Endothelial cell of hepatic sinusoid (primary cell): ENCODE results near the gene VMAC.

Source experiments
- in situ Hi-C: cut with HindIII; loops from 2 replicates; pipeline ENCODE4 v1.10.0; 2017; ENCODE audit warnings: low sequenced_read_pairs

Gene VMAC

DNA sequence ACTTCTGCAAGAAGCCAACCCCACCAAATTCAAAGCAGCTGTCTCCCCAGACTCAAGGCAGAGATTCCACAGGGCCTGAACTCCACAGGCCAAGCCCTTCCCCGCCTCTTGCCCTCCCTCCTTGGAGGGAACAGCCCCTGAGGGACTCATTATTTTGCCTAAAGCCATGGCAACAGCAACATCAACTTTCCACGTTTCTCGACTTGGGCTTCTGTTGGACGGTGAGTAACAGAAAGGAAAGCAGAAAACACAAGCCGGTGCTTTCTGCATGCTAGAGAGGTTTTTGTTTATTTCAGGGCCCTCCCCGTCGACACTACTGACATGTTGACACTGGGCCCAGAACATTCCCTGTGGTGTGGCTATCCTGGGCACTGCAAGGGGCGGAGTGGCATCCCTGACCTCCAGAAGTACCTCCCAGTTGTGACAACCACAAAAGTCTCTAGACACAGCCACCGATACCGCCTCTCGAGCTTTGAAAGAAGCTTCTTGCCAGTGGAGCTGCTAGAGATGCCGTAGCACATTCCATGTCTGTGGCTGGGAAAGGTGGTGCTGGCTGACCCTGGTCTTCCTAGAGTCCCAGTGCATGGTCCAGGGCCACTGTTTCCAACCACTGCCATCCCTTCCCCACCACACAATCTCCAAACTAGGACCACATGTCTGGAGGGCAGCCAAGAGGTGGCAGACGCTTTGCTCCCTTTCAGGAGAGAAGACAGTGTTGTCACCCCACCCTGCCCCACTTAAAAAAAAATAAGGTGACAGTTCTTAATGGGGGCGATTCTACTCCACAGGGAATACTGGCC, 22.2 kb downstream of the VMAC start:
- in situ Hi-C loops = loop anchor here (5.0 kb wide), 1 partner anchor 35 kb away; no protein-coding TSS in a partner anchor

DNA sequence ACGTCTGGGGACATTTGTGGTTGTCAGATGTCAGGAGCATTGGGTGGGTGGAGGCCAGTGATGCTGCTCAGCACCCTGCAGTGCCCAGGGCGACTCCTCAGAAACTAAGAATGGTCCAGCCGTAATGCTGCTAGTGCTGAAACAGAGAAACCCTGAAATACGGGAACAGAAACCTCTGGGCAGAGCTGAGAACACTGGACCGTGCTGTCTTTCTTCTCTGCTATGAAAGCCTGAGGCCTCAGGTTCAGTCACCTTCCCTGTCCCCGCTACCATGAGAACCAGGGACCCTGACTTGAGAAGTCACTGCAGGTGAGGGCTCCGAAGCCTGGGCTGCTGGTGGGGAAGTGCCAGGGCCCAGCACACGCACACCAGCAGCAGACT, 22.8 kb downstream of the VMAC start:
- in situ Hi-C loops = loop anchor here (5.0 kb wide), 1 partner anchor 35 kb away; no protein-coding TSS in a partner anchor

DNA sequence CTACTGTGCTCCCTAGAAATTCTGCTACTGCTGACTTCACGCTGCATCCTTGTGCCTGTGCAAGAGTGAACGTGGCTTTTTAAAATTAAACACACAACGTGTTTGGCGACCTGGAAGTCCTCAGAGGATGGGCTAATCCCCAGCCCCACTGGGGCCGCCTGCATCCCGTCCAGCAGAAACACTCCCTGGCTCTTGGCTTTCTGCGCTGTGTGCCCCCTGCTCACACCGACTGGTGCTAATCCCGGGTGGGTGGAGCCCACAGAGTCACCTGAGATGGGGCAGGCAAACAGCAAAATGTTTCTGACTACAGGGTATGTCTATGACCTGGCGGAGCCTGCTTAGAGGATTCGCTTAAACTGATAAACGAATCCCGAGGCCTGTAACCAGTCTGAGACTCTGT, 24.5 kb downstream of the VMAC start:
- in situ Hi-C loops = loop anchor here (5.0 kb wide), 1 partner anchor 33 kb away; no protein-coding TSS in a partner anchor

DNA sequence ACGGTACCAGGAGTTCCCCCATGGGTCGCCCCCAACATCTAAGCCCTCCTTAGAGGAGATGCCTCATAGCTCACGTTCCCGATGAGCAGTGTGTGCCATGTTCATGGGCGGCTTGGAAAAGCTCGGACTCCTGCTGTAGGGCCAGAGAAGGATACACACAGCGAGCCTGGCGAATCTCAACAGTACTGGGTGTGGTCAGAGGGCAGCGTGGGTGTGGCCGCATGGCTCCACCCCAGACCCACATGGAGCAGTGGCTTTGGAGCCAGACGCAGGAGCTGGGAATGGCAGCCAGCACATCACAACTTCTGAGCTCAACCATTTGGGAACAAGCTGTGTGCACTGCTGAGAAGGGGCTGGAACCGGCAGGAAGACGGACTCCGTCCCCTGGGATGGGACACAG, 25.0 kb downstream of the VMAC start:
- in situ Hi-C loops = loop anchor here (5.0 kb wide), 2 partner anchors 33 to 77 kb away; partner anchors contain the start of gene FUT3

DNA sequence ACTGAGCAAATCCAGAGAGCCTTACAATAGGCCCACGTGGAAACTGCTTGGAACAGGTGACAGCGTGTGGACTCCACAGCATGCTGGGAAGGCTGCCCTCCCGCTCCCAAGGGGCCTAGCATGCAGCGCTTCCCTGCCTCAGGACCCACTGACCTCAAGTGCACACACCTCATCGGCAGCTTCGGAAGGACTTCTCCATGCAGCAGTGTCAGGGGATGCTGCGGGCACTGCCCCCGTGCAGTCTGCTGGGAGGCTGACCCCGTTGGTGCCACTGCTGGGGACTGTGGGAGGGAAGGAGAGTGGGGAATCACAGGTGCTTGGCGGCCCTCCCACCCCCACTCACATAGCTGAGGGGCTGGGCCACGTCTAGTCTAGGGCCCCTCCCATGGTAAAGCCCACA, 26.6 kb downstream of the VMAC start:
- in situ Hi-C loops = loop anchor here (5.0 kb wide), 1 partner anchor 79 kb away; the partner anchor contains the start of gene FUT3

DNA sequence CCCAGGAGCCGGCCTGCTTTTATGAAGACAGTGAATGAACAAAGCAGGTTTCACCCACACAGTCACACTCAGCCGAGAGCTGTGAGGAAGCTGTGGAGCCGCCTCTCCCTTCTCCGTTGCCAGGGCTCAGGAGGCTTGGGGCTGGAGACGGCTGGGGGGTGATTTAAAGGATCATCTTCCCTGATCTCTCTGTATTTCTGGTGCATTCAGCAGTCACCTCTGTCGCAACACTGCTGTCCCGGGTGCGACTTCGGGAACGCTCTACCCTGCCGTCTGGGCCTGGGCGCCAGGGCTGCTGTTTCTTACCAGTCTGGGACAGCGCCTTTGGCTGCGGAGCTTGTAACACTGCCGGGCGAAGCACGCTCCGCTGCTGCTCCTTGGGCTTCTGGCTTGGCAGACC, 27.5 kb downstream of the VMAC start:
- in situ Hi-C loops = loop anchor here (5.0 kb wide), 1 partner anchor 80 kb away; the partner anchor contains the start of gene FUT3

DNA sequence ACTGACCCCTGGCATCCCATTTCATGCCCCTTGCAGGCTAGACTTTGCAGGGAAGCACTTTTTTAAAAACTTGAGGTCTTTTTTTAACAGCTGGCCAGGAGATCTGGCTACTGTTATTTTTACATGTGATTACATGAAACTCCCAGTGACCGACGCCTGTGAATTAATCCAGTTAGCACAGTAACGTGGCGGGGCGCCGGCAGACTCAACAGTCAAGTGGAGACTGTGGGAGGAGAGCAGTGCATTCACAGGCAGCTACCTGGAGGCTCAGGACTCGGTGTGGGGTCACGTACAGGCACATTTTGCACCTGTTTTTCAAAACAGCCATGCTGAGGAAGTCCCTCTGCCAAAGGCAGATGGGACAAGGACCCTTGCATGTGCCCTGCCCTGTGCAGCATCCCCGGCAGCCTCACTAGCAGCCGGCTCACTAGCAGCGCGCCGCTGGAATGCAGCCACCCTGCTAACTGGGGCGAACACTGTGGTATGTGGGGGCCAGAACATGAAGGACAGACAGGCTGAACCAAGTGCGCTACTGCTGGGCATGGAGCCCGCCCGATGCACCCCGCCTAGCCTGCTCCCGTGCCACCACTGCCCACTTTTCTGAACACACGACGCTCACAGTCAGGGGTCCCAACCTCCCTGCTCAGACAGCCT, 28.1 kb downstream of the VMAC start:
- in situ Hi-C loops = loop anchor here (5.0 kb wide), 1 partner anchor 80 kb away; the partner anchor contains the start of gene FUT3

DNA sequence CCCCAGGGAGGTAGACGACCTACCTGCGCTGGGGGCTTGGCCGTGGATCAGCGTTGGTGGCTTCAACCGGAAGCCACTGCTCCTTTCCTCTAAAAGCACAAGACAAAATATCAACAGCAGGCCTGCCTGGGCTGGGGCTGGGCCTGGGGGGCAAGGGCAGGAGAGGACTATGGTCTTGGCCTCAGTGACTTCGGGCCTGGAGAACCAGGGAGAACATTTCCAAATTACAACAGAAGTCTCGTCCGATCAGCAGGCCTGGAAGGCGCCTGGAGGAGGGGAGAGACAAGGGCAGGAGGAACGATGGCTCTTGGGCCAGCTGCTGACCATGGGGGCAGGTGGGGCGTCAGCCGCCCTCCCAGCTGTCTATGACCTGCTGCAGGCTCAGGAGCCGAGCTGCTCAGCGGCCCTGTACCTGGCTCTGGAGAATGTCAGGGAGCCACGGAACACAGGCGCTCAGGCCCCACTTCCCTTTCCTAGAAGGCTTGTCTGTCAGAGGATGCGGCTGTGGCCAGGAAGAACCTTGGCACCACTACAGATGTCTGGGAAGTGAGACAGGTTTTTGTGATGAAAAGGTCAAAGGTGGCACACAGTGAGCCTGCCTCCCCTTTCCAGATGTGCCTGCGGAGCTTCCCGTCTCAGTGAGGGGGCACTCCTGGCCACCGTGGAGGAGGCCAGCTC, 28.9 kb downstream of the VMAC start:
- in situ Hi-C loops = loop anchor here (5.0 kb wide), 1 partner anchor 81 kb away; the partner anchor contains the start of gene FUT3

DNA sequence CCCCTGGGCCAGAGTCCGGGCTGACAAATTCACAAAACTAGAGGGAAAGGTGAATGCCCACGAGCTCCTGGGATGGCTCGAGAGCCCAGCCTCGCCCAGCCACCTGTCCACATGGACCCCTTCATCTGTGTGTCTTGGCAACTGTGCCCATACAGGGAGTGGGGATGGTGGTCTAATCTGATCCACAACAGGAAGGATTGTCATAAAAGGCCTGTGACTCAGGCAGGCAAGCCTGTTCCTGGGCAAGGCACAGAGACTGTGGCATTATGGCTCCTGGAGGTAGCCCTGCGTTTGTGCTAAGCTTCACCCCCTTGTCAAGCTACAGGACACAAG, 29.4 kb downstream of the VMAC start:
- in situ Hi-C loops = loop anchor here (5.0 kb wide), 1 partner anchor 82 kb away; the partner anchor contains the start of gene FUT3

DNA sequence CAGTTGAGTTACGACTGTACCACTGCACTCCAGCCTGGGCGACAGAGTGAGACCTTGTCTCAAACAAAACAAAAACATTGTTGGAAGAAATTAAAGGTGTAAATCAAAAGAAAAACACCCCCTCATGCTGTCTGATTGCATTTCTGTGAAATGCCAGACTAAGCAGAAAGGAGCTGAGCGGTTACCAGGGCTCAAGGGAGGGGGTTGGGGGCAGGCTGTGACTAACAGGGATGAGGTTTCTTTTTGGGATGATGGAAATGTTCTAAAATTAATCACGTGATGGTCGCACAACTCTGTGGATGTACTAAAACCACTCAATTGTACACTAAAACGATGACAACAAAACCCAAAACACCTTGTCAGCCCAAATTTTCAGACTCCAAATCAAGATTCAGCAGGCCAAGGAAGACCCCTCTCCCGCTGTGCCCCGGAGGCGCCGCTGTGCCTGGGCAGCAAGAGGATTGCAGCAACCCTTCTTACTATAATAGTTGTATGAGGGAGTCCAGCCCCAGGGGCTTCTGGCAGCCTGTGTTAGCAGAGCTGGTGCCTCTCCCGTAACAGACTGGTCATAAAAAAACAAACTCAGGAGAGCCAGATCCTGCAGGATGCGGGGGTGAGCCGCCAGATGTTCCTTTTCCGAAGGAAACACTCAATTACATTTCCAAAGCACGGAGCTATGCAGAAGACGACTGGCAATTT, 30.3 kb downstream of the VMAC start:
- in situ Hi-C loops = loop anchor here (5.0 kb wide), 1 partner anchor 83 kb away; the partner anchor contains the start of gene FUT3

DNA sequence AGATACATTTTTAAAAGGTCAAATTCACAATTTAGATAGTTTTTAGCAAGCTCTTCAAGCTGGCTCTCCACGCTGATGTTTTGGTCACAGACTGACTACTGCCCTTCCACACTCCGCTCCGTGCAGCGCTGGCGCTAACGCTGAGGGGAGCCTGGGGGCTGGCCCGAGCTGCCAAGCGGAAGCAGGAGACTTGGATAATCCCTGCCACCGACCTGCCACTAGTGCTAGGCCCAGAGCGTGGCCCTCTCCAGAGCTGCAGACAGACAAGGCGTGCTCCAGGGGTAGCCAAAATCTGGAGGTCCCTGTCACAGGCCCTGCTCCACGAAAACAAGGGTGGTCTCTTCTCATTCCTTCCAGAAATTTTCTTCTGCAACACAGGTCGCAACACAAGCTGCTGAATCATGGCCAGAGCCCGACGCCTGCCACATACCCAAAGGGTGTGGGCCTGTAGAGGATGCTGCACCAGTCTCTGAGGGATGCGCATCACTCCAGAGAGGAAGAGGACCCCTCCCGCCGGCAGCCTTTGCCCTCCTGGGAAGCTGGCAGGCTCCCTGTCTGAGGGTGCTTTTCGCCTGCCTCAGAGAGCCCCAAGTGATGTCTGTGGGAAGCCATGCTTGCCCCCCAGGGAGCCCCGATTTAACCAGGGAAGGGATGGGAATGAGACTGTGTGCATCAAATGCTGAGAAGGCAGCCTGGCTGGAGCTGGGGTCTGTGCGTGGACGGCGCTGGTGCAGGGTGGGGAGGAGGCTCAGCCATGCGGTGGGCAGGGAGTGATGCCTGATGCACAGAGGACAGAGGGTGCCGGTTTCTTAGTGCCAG, 31.0 kb downstream of the VMAC start:
- in situ Hi-C loops = no loop called here

DNA sequence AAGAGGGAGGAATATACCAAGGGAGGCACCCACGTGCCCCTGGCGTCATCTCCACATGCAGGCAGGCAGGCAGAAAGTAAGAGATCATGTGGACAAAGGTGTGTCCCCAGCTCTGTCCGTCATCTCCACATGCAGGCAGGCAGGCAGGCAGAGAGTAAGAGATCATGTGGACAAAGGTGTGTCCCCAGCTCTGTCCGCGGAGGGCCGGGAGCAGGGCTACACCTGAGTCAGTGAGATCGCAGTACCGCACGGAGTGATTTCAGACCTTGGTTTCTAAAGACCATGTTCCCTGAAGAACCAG, 31.6 kb downstream of the VMAC start:
- in situ Hi-C loops = no loop called here

DNA sequence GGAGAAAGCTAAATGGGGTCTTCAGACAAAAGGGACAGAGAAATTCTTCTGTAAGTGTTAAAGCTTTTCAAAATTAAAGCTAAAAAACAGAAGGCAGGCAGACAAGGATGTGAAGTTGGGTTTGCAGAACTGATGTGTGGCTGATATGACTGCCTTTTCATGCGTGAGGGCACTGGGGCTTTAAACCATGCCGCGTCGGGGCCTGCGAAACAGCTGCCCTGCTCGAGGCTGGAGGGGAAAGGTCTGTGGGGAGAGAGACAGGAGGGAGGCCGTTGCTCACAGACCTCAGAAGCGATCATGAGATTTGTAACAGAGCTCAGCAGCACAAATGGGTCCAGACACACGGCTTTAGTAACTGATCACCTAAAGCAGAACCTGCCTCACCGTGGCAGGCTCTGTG, 32.9 kb downstream of the VMAC start:
- in situ Hi-C loops = no loop called here

DNA sequence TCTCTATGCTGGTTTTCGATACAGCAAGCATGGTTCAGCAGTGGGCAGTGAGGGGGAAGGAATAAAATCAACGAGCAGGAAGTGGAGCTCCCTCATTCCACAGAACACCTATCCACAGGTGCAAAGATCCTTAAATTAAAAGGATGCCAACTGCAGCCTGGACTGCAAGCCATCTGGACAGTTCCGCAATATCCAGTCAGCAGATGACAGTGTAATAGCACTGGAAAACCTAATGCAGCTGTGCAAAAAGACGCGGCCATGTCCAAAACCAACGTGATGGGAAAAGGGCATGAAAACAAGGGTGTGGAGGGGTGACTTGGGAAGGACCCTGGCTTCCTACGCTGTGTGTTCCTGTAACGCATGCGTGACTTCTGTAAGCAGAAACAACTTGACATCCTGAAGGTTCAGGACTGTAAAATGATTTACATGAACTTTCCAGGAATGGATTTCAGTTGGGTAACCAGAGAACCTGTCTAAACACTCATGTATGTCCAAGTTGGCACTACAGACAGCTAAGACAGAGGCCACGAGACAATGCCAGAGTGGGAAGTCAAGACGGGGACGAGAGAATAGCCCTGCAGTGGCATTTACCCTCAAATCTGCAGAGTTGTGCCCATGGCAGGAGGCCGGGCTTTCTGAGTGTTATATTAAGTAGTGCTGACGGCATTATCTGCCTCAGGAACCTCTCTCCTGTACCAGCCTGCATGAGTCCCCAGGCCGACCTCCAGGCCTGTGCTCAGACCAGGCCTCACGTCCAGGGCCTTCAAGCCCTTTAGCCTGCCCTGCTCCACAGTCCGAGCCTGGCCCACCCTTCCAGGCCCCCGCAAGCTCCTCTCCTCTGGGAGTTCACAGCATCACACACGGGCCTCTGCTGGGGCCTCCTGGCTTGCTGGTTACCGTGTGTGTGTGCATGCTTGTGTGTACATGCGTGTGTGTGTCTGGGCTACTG, 35.9 kb downstream of the VMAC start:
- in situ Hi-C loops = no loop called here

DNA sequence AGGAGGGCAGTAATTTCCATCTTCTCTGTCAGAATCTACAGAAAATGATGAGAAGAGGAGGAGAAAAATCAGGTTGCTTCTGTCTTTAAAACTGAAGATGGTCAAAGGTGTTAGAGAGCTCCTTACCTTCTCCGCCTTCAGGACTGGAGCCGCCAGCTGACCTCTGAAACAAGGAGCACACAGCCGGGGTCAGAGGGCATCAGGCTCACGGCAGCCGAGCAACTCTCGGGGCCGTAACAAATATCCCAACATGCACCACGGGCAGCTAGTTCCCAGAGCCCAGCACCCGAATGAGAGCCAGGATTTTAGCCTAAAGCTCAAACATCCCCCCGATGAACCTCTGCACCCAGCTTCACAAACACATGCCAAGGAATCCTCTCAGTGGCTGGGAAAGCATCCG, 37.0 kb downstream of the VMAC start:
- in situ Hi-C loops = no loop called here

DNA sequence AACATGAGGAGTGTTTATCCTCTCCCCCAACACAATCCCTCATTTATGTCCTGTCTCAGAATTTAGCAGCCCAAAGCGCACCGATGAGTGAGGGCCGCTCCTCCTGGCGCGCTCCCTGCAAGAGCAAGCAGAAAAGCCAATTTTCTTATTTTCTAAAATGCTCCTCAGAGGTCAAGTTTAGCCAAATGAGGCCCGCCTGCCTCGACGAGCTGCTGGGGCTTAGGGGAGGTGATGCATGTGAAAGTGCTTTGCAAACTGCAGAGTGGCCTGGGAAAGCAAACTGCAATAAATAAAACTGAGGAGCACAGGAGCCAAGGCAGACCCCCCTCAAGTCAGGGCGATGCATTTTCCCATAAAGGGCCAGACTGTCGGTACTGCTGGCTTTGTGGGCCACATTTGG, 38.4 kb downstream of the VMAC start:
- in situ Hi-C loops = no loop called here

DNA sequence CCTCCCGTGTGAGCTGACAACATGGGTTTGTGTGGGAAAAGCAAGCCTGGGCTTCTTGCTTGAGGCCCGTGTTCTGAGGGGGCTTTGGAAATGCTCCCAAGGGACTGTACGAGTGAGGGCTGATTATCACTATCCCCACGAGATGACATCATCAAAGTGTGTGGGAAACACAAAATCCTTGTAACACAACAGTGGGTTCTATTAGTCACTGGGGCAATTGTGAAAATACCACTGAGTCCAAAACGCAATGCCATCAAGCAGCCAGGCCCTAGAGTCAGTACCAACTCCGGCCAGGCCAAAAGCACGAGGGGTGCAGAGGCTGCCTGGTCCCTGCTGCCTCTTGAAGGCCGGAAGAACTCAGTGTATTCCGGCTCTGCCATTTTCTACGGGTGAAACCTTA, 39.0 kb downstream of the VMAC start:
- in situ Hi-C loops = no loop called here

DNA sequence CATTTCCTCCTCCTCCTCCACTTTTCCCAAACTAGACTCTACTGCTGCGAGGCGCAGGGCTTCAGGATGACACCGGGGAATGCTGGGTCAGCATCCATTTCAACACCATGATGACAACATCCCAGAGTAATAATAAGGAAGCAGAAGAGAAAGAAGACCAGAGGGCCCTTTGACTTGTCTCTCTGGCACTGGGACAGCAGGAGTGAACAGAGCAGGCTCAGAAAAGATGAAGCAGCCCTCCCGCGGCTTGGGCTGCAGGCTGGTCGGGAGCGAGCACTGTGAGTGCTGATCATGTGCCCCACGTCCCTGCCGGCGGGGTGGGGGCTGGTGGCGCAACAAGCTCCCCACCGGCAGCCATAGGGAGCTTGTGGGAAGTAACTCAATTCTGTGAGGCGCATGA, 42.8 kb downstream of the VMAC start:
- in situ Hi-C loops = no loop called here
